Astrocyte of the cerebellum (primary cell): ENCODE measurements around the gene NDST1.
"Not testable (repeated sequence)": the region's sequence is repeated elsewhere in the genome, so short reads cannot be mapped to it uniquely, and the experiment has no call there.

Experiments used
- DNase-seq: peaks from one replicate; pipeline ENCODE4 v3.0.0-alpha.2; 2011; ENCODE audit warnings: low read depth
- H3K4me3 ChIP-seq: 2 replicates; pipeline ENCODE4 v1.5.1; 2011; ENCODE audit warnings: mild to moderate bottlenecking, low read depth, low read length, moderate library complexity
- in situ Hi-C: cut with HindIII; loops from 2 replicates; pipeline ENCODE4 v1.10.0; 2017; ENCODE audit warnings: low sequenced_read_pairs
- TF ChIP-seq, protein P1 (sequence below): IDR thresholded peaks from 2 replicates; pipeline ENCODE4 v1.5.1; 2012; ENCODE audit warnings: low read length, low read depth, moderate library complexity, mild to moderate bottlenecking; ENCODE audit errors: missing control alignments

Gene NDST1

DNA sequence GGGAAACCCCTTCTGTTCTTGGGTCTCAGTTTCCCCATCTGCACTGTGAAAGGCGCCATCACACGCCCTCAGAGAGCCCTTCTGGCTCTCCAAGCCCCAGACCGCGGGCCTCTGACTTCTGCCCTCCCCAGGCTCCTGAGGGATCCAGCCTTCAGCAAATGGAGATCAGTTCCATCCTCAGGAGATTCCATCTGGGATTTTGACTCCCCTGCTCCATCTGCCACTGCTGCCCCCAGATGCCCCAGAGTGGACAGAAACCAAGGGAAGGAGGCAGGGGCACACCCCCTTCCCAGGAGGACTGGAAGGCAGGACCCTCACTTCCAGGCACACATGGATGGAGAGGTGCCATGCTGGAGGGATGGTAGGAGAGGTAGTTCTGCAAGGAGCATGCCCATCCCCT lies 39.7 kb upstream of the NDST1 start:
- no peak overlapping the region for H3K4me3 ChIP-seq
- in situ Hi-C loops: loop anchor here (10.0 to 25.0 kb wide), 2 partner anchors 63 to 194 kb away; partner anchors contain the start of gene MYOZ3
- TF ChIP-seq, protein P1, sequence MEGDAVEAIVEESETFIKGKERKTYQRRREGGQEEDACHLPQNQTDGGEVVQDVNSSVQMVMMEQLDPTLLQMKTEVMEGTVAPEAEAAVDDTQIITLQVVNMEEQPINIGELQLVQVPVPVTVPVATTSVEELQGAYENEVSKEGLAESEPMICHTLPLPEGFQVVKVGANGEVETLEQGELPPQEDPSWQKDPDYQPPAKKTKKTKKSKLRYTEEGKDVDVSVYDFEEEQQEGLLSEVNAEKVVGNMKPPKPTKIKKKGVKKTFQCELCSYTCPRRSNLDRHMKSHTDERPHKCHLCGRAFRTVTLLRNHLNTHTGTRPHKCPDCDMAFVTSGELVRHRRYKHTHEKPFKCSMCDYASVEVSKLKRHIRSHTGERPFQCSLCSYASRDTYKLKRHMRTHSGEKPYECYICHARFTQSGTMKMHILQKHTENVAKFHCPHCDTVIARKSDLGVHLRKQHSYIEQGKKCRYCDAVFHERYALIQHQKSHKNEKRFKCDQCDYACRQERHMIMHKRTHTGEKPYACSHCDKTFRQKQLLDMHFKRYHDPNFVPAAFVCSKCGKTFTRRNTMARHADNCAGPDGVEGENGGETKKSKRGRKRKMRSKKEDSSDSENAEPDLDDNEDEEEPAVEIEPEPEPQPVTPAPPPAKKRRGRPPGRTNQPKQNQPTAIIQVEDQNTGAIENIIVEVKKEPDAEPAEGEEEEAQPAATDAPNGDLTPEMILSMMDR: no peak
- DNase-seq: no peak

DNA sequence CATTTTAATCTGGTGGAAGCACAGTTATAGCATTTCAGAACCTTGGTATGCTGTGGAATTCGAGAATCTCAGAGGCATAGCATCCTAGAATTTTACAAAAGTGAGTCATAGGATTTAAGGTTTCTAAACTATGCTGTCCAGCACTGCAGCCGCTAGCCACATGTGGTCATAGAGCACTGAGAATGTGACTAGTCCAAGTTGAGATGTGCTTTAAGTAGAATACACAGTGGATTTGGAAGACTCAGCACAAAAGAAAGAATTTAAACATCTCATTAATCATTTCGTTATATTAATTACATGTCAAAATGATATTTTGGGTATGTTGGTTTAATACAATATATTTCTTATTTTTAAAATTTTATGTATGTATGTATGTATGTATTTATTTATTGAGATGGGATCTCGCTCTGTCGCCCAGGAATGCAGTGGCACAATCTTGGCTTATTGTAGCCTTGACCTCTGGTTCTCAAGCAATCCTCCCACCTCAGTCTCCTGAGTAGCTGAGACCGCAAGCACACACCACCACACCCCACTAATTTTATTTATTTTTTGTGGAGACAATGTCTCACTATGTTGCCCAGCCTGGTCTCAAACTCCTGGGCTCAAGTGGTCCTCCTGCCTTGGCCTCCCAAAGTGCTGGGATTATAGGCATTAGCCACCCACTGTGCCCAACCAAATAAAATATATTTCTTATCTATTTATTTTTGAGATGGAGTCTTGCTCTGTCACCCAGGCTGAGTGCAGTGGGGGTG lies 38.0 kb upstream of the NDST1 start:
- TF ChIP-seq, protein P1: no peak
- no peak overlapping the region for H3K4me3 ChIP-seq
- DNase-seq: peak; percentile 97
- in situ Hi-C loops: loop anchor here (10.0 to 25.0 kb wide), 2 partner anchors 65 to 192 kb away; partner anchors contain the start of gene MYOZ3

DNA sequence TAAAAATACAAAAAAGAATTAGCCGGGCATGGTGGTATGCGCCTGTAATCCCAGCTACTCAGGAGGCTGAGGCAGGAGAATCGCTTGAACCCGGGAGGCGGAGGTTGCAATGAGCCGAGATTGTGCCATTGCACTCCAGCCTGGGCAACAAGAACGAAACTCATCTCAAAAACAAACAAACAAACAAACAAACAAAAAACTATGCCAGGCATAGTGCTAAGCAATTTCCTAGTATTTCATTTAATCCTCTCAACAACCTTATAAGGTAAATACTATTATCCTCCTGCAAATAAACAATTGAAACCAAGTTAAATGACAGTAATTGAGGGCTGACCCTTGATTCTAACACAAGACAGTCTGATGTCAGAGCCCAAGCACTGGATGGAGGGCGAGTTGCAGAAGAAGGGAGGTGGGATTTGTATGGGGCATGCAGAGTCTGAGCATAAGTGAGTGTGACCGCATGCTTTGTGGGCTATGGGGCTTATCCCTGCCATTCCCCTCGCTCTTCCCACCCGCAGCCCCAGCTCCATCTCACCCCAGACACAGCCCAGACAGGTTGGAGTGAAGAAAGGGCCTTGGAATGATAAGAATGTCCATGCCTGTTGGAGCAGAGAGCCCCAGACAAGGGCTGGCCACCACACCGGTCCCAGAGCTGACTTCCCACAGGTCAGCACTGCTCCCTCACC lies 34.1 kb upstream of the NDST1 start:
- H3K4me3 ChIP-seq: no peak overlapping the region
- TF ChIP-seq, protein P1: peak; percentile 7
- in situ Hi-C loops: loop anchor here (25.0 kb wide), 1 partner anchor 188 kb away; the partner anchor contains the start of gene MYOZ3
- peak; percentile 80 for DNase-seq

DNA sequence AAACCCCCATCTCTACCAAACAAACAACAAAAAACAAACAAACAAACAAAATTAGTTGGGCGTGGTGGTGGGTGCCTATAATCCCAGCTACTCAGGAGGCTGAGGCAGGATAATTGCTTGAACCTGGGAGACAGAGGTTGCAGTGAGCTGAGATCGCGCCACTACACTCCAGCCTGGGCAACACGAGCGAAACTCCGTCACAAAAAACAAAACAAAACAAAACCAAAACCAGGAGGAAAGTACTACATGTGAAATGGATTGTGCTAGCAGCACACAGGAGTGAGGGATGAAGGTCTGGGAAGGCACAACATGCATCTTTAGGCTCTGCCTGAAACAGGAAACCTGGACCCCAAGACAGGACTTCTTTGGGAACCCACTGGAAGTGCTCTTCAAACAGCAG lies 31.4 kb upstream of the NDST1 start:
- DNase-seq, in situ Hi-C loops, H3K4me3 ChIP-seq: not testable (repeated sequence)

DNA sequence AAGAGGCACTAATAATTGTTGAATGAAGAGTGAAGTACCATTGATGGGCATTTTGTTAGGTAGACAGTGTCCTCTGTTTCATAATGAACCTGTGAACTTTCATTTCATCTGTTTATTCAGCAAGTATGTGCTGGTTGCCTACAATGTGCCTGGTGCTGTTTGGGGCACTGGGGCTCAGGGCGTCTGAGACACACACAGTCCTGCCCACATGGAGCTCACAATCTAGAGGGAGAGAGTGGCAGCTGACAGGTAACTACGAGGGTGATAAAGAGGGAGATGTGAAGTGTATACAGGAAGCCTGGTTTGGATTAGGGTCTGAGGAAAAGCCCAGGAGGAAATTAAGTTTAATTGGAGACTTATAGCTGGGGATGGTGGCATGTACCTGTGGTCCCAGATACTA lies 28.5 kb upstream of the NDST1 start:
- TF ChIP-seq, protein P1: no peak
- DNase-seq: no peak
- in situ Hi-C loops: no loop called here
- H3K4me3 ChIP-seq: no peak overlapping the region

DNA sequence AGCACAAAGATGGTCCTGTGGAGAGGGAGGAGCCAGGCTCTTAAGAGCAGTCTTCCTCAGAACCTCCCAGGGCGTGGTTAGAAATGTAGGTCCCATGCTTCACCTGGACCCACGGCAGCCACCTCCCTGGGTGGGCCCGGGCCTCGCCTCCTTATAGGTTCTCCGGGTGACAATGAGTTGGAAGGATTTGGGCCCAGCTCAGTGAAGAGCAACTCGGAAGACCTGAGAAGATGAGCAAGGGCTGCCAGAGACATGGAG lies 26.3 kb upstream of the NDST1 start:
- no peak overlapping the region for H3K4me3 ChIP-seq
- DNase-seq: no peak
- in situ Hi-C loops: no loop called here
- TF ChIP-seq, protein P1: no peak

DNA sequence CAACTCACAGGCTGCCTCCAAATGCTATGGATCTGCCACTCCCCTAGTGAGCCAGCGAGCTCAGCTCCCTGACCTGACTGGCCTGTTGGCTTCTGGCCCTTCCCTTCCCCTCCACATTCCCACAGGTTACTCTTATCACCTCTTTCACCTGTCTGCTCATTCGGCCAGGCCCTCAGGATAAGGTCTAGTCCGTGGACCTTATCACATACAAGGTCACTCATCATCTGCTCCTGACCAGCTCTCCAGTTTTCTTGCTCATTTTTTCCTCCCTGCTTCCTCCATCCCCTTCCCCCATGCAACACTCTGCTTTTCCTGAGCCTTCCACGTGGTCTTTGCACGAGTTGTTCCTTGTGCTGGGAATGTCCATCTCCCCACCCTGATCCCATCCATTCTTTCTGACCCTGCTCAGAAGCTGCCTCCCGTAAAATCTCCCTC lies 25.9 kb upstream of the NDST1 start:
- TF ChIP-seq, protein P1: no peak
- no peak for DNase-seq
- H3K4me3 ChIP-seq: no peak overlapping the region
- in situ Hi-C loops: no loop called here
